Stimulated activated CD8-positive, alpha-beta memory T cell treated with anti-CD3 and anti-CD28 coated beads, Interleukin-12 subunit alpha, Interleukin-12 subunit beta, amount 100 ng/mL, for 24 hours (primary cell): Measurements from ENCODE around the gene CMA1.
"Not testable (repeated sequence)": the region's sequence is repeated elsewhere in the genome, so short reads cannot be mapped to it uniquely, and the experiment has no call there.

Experiments
- DNase-seq: peaks from one replicate; pipeline ENCODE4 v3.0.0-alpha.2; 2020; ENCODE audit errors: extremely low read depth

CMA1 gene

GRCh38 chr14:24508155-24508840 is at the start of gene CMA1:
CMA1 (minus strand) TSS chr14:24508265; CDS start chr14:24508235, 30 bp downstream.
- DNase-seq: no peak

- DNase-seq: no peak
Measured at GRCh38 chr14:24556756-24557155, 48.7 kb upstream of the CMA1 start.

GRCh38 chr14:24549064-24549463 is 41.0 kb upstream of the CMA1 start:
- not testable (repeated sequence) for DNase-seq

- no peak for DNase-seq
Measured at GRCh38 chr14:24542346-24542936, 34.4 kb upstream of the CMA1 start.

GRCh38 chr14:24535737-24536136 is 27.7 kb upstream of the CMA1 start:
- no peak for DNase-seq

- no peak for DNase-seq
Measured at GRCh38 chr14:24534286-24534685, 26.2 kb upstream of the CMA1 start.

- not testable (repeated sequence) for DNase-seq
Measured at GRCh38 chr14:24525877-24526620, 18.0 kb upstream of the CMA1 start.

- no peak for DNase-seq
Measured at GRCh38 chr14:24518851-24519250, 10.8 kb upstream of the CMA1 start.

GRCh38 chr14:24514209-24514608 is 6.1 kb upstream of the CMA1 start:
- no peak for DNase-seq

- DNase-seq: no peak
Measured at GRCh38 chr14:24513009-24513408, 4.9 kb upstream of the CMA1 start.

- no peak for DNase-seq
Measured at GRCh38 chr14:24506443-24506842, 1.6 kb downstream of the CMA1 start.

- no peak for DNase-seq
Measured at GRCh38 chr14:24504425-24504950, 3.6 kb downstream of the CMA1 start.

GRCh38 chr14:24491586-24492408 is 16.3 kb downstream of the CMA1 start:
- not testable (repeated sequence) for DNase-seq

GRCh38 chr14:24483604-24484252 is 24.3 kb downstream of the CMA1 start:
- no peak for DNase-seq

GRCh38 chr14:24482699-24483303 is 25.3 kb downstream of the CMA1 start:
- not testable (repeated sequence) for DNase-seq

- DNase-seq: peak; percentile 15
Measured at GRCh38 chr14:24481622-24482324, 26.3 kb downstream of the CMA1 start.

- not testable (repeated sequence) for DNase-seq
Measured at GRCh38 chr14:24479999-24480398, 28.1 kb downstream of the CMA1 start.

GRCh38 chr14:24475261-24475660 is 32.8 kb downstream of the CMA1 start:
- no peak for DNase-seq

GRCh38 chr14:24473211-24473610 is 34.9 kb downstream of the CMA1 start:
- no peak for DNase-seq

GRCh38 chr14:24470450-24470849 is 37.6 kb downstream of the CMA1 start:
- DNase-seq: not testable (repeated sequence)
